SJCRH30 (cell line): ENCODE measurements around the gene BRF1. TPM values are rescaled to one million over a fixed set of nuclear protein-coding genes. Genes with fewer than 3 reads are reported as not detected.
"Not testable (repeated sequence)": the region's sequence is repeated elsewhere in the genome, so short reads cannot be mapped to it uniquely, and the experiment has no call there.

Experiments
- DNase-seq, 2 experiments: peaks; one replicate each; pipeline ENCODE4 v3.0.0-alpha.2; 2015 to 2020
- H3K27ac ChIP-seq: fragments of 250-450 bp; sonication (Bioruptor Pico); 2 replicates; pipeline ENCODE4 v1.5.1; 2020; ENCODE audit warnings: mild to moderate bottlenecking, moderate library complexity
- H3K27me3 ChIP-seq: fragments of 250-450 bp; sonication (Bioruptor Pico); 2 replicates; pipeline ENCODE4 v1.5.1; 2020; ENCODE audit warnings: mild to moderate bottlenecking, moderate library complexity
- H3K36me3 ChIP-seq: fragments of 250-450 bp; sonication (Bioruptor Pico); 2 replicates; pipeline ENCODE4 v1.5.1; 2020; ENCODE audit warnings: mild to moderate bottlenecking, moderate library complexity
- H3K4me1 ChIP-seq: fragments of 250-450 bp; sonication (Bioruptor Pico); 2 replicates; pipeline ENCODE4 v1.5.1; 2020; ENCODE audit warnings: mild to moderate bottlenecking, moderate library complexity
- H3K4me3 ChIP-seq: fragments of 250-450 bp; sonication (Bioruptor Pico); 2 replicates; pipeline ENCODE4 v1.5.1; 2020; ENCODE audit warnings: mild to moderate bottlenecking, moderate library complexity
- H3K9me3 ChIP-seq: fragments of 250-450 bp; sonication (Bioruptor Pico); replicated peaks from 2 replicates; pipeline ENCODE4 v1.5.1; 2020; ENCODE audit warnings: mild to moderate bottlenecking, moderate library complexity
- total RNA-seq: library from RNA; depleted of rRNA; stranded (reverse); fragments of >200 nt; shearing (Covaris generic); gene quantifications from 2 replicates; pipeline ENCODE4 v1.2.3, GENCODE V29; 2014

BRF1 gene
- total RNA-seq, 1 experiment from 2014 or later = 31.4 TPM

- peaks cover 7% of the 10 kb centered on the region for H3K4me1 ChIP-seq
Observed at GRCh38 chr14:105279642-105280361, 21.0 kb downstream of the BRF1 start.

GRCh38 chr14:105277448-105277847, 23.4 kb downstream of the BRF1 start:
- H3K4me1 ChIP-seq, H3K27me3 ChIP-seq, H3K4me3 ChIP-seq, DNase-seq, H3K9me3 ChIP-seq, H3K36me3 ChIP-seq, H3K27ac ChIP-seq: not testable (repeated sequence)

More at GRCh38 chr14:105279642-105280361, 21.0 kb downstream of the BRF1 start:
- H3K36me3 ChIP-seq = 0 out of 2 replicates have a peak, but pooled peaks cover 4% of the 10 kb centered on the region
- no peaks in the 10 kb centered on the region for H3K9me3 ChIP-seq
- no peak overlapping the region for H3K27ac ChIP-seq
- no peak overlapping the region for H3K4me3 ChIP-seq
- H3K27me3 ChIP-seq = no peaks in the 10 kb centered on the region
- DNase-seq = no peak

GRCh38 chr14:105275267-105275946, 25.4 kb downstream of the BRF1 start:
- H3K4me3 ChIP-seq = no peak overlapping the region
- 0 out of 2 replicates have a peak, but pooled peaks cover 4% of the 10 kb centered on the region for H3K36me3 ChIP-seq
- peaks cover 7% of the 10 kb centered on the region for H3K4me1 ChIP-seq
- no peaks in the 10 kb centered on the region for H3K27me3 ChIP-seq
- peak; percentile 53 to 56 for DNase-seq
- no peak overlapping the region for H3K27ac ChIP-seq
- no peaks in the 10 kb centered on the region for H3K9me3 ChIP-seq

- no peak for DNase-seq
- H3K4me3 ChIP-seq = no peak overlapping the region
- no peak overlapping the region for H3K27ac ChIP-seq
- H3K27me3 ChIP-seq = no peaks in the 10 kb centered on the region
- no peaks in the 10 kb centered on the region for H3K36me3 ChIP-seq
- H3K4me1 ChIP-seq = peaks cover 7% of the 10 kb centered on the region
- H3K9me3 ChIP-seq = no peaks in the 10 kb centered on the region
Observed at GRCh38 chr14:105274637-105275036, 26.2 kb downstream of the BRF1 start.

GRCh38 chr14:105273062-105273461, 27.7 kb downstream of the BRF1 start:
- Histone ChIP-seq H3K4me1 (peaks cover 7% of the 10 kb centered on the region), H3K27me3 (no peaks in the 10 kb centered on the region), H3K36me3 (no peaks in the 10 kb centered on the region), H3K9me3 (no peaks in the 10 kb centered on the region), H3K4me3 (no peak overlapping the region), H3K27ac (no peak overlapping the region)
- no peak for DNase-seq

GRCh38 chr14:105272623-105273022, 28.2 kb downstream of the BRF1 start:
- no peaks in the 10 kb centered on the region for H3K9me3 ChIP-seq
- no peak overlapping the region for H3K4me3 ChIP-seq
- H3K36me3 ChIP-seq = no peaks in the 10 kb centered on the region
- no peak for DNase-seq
- peaks cover 7% of the 10 kb centered on the region for H3K4me1 ChIP-seq
- no peaks in the 10 kb centered on the region for H3K27me3 ChIP-seq
- no peak overlapping the region for H3K27ac ChIP-seq

- Histone ChIP-seq H3K4me3 (no peak overlapping the region), H3K27me3 (no peaks in the 10 kb centered on the region), H3K9me3 (no peaks in the 10 kb centered on the region), H3K27ac (no peak overlapping the region), H3K36me3 (no peaks in the 10 kb centered on the region), H3K4me1 (peaks cover 7% of the 10 kb centered on the region)
- DNase-seq = no peak
Observed at GRCh38 chr14:105271224-105271890, 29.4 kb downstream of the BRF1 start.

GRCh38 chr14:105269405-105269804, 31.4 kb downstream of the BRF1 start:
- H3K4me1 ChIP-seq = no peaks in the 10 kb centered on the region
- H3K27me3 ChIP-seq = no peaks in the 10 kb centered on the region
- no peak overlapping the region for H3K4me3 ChIP-seq
- H3K9me3 ChIP-seq = no peaks in the 10 kb centered on the region
- H3K27ac ChIP-seq = no peak overlapping the region
- H3K36me3 ChIP-seq = no peaks in the 10 kb centered on the region
- DNase-seq = no peak

- Histone ChIP-seq H3K36me3 (peaks cover 5% of the 10 kb centered on the region), H3K27me3 (no peaks in the 10 kb centered on the region), H3K4me3 (no peak overlapping the region), H3K27ac (no peak overlapping the region), H3K4me1 (no peaks in the 10 kb centered on the region), H3K9me3 (no peaks in the 10 kb centered on the region)
- DNase-seq = no peak
Observed at GRCh38 chr14:105268736-105269354, 32.0 kb downstream of the BRF1 start.

- Histone ChIP-seq H3K36me3 (peaks cover 7% of the 10 kb centered on the region), H3K4me1 (no peaks in the 10 kb centered on the region), H3K9me3 (no peaks in the 10 kb centered on the region), H3K4me3 (no peak overlapping the region), H3K27me3 (no peaks in the 10 kb centered on the region), H3K27ac (no peak overlapping the region)
- DNase-seq = no peak
Observed at GRCh38 chr14:105267820-105268548, 32.8 kb downstream of the BRF1 start.

GRCh38 chr14:105261781-105262180, 39.0 kb downstream of the BRF1 start:
- H3K36me3 ChIP-seq = peaks cover 7% of the 10 kb centered on the region
- no peak overlapping the region for H3K27ac ChIP-seq
- peaks cover 14% of the 10 kb centered on the region for H3K4me1 ChIP-seq
- DNase-seq = no peak
- no peaks in the 10 kb centered on the region for H3K27me3 ChIP-seq
- no peaks in the 10 kb centered on the region for H3K9me3 ChIP-seq
- no peak overlapping the region for H3K4me3 ChIP-seq

GRCh38 chr14:105260959-105261358, 39.8 kb downstream of the BRF1 start:
- peaks cover 16% of the 10 kb centered on the region for H3K4me1 ChIP-seq
- no peak overlapping the region for H3K4me3 ChIP-seq
- no peaks in the 10 kb centered on the region for H3K27me3 ChIP-seq
- DNase-seq = peak; percentile 59 to 74
- peaks cover 7% of the 10 kb centered on the region for H3K36me3 ChIP-seq
- H3K27ac ChIP-seq = no peak overlapping the region
- H3K9me3 ChIP-seq = no peaks in the 10 kb centered on the region

- no peak for DNase-seq
- H3K4me1 ChIP-seq = peaks cover 34% of the 10 kb centered on the region
Observed at GRCh38 chr14:105258846-105259245, 42.0 kb downstream of the BRF1 start.

GRCh38 chr14:105257464-105257863, 43.3 kb downstream of the BRF1 start:
- H3K9me3 ChIP-seq = no peaks in the 10 kb centered on the region
- H3K36me3 ChIP-seq = no peaks in the 10 kb centered on the region
- no peak overlapping the region for H3K27ac ChIP-seq
- H3K27me3 ChIP-seq = no peaks in the 10 kb centered on the region
- H3K4me1 ChIP-seq = peaks cover 34% of the 10 kb centered on the region
- DNase-seq = no peak
- no peak overlapping the region for H3K4me3 ChIP-seq

More at GRCh38 chr14:105258846-105259245, 42.0 kb downstream of the BRF1 start:
- Histone ChIP-seq H3K4me3 (no peak overlapping the region), H3K36me3 (peaks cover 3% of the 10 kb centered on the region), H3K27me3 (no peaks in the 10 kb centered on the region), H3K9me3 (no peaks in the 10 kb centered on the region), H3K27ac (no peak overlapping the region)
